CD4-positive, alpha-beta T cell treated with Interleukin-10 for 1 hour (primary cell): ENCODE data around the gene DPP7.

ENCODE experiments used
- DNase-seq: peaks from one replicate; pipeline ENCODE4 v3.0.0-alpha.2; 2020

The DPP7 gene

GRCh38 chr9:137110147-137110910, 4.2 kb downstream of the DPP7 start:
- no peak for DNase-seq

- DNase-seq: no peak
Measured at GRCh38 chr9:137109250-137110146, 5.0 kb downstream of the DPP7 start.

GRCh38 chr9:137108608-137109249, 5.8 kb downstream of the DPP7 start:
- DNase-seq: no peak

GRCh38 chr9:137107982-137108381, 6.6 kb downstream of the DPP7 start:
- no peak for DNase-seq

- no peak for DNase-seq
Measured at GRCh38 chr9:137107312-137107921, 7.1 kb downstream of the DPP7 start.

- no peak for DNase-seq
Measured at GRCh38 chr9:137106662-137107250, 7.8 kb downstream of the DPP7 start.

GRCh38 chr9:137105814-137106661, 8.5 kb downstream of the DPP7 start:
- no peak for DNase-seq

GRCh38 chr9:137103206-137103999, 11.1 kb downstream of the DPP7 start:
- DNase-seq: no peak

- DNase-seq: no peak
Measured at GRCh38 chr9:137099231-137099630, 15.3 kb downstream of the DPP7 start.

- no peak for DNase-seq
Measured at GRCh38 chr9:137097761-137098462, 16.6 kb downstream of the DPP7 start.

GRCh38 chr9:137096785-137097546, 17.6 kb downstream of the DPP7 start:
- no peak for DNase-seq

- peak; percentile 88 for DNase-seq
Measured at GRCh38 chr9:137095664-137096517, 18.6 kb downstream of the DPP7 start.

GRCh38 chr9:137089232-137089947, 25.1 kb downstream of the DPP7 start:
- DNase-seq: no peak

- DNase-seq: no peak
Measured at GRCh38 chr9:137088121-137088520, 26.4 kb downstream of the DPP7 start.

- no peak for DNase-seq
Measured at GRCh38 chr9:137087409-137087925, 27.1 kb downstream of the DPP7 start.

GRCh38 chr9:137086531-137087408, 27.8 kb downstream of the DPP7 start, which contains the start of gene MAN1B1:
Gene MAN1B1, plus strand, starts transcription at chr9:137086985. Its CDS starts 15 bp downstream, at chr9:137087000.
- DNase-seq: peak; percentile 100
